ENCODE data around the gene APOL1. TPM values are rescaled to one million over a fixed set of nuclear protein-coding genes. Genes with fewer than 3 reads are reported as not detected.
"Not testable (repeated sequence)": the region's sequence is repeated elsewhere in the genome, so short reads cannot be mapped to it uniquely, and the experiment has no call there.

APOL1 gene
- total RNA-seq, 1 donor from 2014 or later: 26.5 TPM

DNA sequence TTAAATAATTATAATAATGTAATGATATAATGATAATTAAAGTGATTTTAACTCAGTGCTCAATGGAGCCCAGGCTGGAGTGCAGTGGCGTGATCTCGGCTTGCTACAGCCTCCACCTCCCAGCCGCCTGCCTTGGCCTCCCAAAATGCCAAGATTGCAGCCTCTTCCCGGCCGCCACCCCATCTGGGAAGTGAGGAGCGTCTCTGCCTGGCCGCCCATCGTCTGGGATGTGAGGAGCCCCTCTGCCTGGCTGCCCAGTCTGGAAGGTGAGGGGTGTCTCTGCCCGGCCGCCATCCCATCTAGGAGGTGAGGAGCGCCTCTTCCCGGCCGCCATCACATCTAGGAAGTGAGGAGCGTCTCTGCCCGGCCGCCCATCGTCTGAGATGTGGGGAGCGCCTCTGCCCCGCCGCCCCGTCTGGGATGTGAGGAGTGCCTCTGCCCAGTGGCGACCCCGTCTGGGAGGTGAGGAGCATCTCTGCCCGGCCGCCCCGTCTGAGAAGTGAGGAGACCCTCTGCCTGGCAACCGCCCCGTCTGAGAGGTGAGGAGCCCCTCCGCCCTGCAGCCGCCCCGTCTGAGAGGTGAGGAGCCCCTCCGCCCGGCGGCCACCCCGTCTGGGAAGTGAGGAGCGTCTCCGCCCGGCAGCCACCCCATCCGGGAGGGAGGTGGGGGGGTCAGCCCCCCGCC is 37.6 kb downstream of the APOL1 start:
- not testable (repeated sequence) for DNase-seq (ENCODE audit: low read depth, low spot score)

DNA sequence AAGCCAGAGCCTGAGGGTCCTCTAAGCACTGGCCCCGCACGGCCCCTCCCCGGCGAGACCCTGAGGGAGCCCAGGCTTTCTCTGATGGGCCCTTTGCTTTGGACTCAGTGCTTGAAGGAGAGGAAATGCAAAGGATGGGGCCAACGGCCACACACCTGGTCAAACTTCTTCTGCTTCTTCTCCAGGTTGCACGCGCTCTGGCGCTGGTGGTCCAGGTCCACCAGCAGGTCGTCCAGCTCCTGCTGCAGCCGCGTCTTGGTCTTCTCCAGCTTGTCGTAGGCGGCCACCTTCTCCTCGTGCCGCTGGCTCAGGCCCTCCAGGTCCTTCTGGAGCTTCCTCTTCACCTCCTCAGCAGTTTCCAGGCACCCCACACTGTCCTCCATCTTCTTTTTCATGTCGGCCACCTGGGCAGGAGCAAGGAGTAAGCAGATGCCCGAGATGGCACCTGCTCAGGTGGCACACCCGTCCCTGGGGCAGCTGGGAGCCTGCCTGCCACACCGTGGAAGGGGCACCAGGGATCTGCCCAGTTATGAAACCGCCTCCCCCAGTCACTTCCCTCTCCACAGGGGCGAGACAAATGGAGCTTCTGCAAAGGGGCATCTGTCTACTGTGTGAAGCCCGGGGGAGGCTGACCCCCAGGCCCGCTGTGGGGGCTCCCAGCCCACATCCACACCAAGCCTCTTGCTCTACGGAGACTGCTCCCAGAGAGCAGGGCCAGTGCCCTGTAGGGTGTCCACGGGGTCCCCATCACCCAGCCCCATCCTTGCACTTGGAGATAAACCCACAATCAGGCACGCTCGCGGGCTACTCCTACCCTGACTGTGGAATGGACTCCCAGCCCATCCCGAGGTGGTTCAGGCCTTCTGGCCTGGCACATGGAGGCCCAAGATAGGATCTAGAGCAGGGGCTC is 39.2 kb downstream of the APOL1 start:
- DNase-seq (ENCODE audit: low read depth, low spot score): no peak

DNA sequence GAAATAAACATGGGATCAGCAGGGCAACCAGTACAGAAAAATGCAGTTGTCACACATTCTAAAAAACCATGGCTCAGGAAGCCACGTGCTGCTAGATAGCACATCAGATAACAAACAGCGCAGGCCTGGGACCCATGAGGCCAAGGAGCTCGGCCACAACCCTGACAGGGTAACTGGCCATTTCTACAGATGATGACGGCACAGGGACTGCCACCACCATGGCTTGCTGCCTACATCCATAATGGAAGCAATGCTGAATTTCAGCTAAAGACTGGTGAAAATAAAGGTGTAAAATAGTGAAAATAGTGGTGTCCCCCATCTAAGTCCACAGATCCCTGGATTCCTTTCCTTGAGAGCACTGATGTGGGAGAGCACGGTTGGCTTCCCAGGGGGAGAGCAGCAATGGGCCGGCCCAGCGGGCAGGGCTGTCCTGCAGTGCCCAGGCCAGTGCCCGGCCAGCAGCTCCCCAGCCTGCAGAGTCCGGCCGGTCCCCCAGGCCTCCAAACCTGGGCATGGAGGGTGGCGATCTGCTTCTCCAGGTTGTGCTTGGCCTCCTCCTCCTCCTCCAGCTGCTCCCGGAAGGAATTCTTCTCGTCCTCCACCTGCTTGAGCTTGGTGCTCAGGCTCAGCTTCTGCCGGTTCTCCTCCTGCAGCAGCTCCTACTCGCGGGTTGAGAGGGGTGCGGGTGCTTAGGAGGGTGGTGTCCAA is 40.0 kb downstream of the APOL1 start:
- no peak for DNase-seq (ENCODE audit: low read depth, low spot score)

DNA sequence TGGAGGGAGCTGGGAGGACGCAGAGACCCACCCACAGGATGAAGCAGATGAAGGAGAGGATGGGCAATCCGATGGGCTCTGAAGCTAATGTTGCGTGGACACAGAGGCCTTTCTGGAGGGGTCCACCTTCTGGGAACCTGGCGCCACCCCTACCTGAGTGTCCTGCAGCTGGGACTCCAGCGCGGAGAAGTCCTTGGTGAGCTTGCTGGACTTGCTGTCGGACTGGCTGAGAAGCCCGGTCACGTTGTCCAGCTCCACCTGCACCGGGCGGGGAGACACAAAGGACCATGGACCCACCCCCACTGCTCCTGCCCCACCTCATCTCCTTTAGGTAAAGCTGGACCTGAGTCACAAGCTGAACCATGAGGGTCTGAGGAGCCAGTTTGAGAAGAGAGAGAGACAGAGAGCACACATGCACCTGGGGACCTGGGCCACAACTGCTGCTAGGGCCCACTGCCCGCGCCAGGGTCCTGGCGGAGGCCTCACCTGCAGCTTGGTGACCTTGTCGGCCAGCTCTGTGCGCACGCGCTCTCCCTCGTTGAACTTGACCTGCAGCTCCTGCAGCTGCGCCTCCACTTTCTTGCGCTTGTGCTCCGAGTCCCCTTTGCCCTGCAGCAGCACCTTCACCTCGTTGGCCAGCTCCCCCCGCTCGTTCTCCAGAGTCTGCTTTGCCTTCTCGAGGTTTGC is 40.8 kb downstream of the APOL1 start:
- DNase-seq (ENCODE audit: low read depth, low spot score): no peak

DNA sequence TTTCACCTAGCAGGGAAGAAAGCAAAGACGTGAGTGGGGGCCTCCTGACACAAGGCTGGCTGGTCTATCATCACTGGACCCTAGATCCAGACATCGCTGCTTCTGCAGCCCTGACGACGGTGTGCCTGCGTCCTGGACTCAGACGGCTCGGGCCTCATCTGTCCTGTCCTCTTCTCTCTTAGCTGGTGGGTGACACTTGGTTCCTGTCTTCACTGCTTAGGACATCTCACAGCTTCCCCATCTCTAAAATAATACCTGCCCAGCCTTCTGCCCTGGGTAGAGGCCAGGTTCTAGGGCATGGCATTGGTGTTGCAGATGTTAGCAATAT is 41.3 kb downstream of the APOL1 start:
- DNase-seq (ENCODE audit: low read depth, low spot score): no peak

DNA sequence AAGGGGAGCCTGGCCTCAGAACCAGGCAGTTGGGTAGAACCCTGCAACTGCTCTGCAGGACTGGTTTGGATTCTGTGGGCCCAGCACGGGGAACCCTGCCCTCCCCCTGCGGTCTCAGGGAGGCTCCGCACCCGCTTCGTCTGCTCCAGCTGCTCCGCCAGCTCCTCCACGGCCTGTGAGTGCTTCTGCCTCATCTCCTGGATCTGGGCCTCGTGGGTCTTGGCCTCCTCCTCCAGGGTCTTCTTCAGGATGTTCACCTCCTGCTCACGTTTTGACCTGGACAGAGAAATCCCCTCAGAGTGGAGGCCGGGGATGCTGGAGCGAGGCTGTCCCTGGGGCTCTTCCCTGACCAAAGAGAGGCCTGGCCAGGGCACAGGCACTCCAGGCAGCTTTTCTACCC is 41.9 kb downstream of the APOL1 start:
- DNase-seq (ENCODE audit: low read depth, low spot score): no peak

DNA sequence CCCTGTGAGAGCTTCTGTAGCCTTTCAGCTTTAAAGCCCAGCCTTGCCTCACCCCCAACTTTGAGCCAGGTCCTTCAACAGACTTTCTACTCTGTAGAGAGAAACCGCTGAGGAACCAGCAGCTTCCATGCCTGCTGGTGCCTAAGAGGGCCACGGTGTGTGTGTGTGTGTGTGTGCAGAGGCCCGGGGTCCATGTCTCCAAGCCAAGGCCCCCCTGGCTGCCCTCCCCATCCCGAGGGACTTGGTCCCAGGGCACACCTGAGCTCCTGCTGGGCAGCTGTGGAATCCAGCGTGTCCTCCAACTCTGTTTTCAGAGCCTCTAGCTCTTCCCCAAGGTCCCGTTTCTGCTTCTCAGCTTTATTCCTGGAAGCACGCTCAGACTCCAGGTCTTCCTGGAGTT is 42.3 kb downstream of the APOL1 start:
- DNase-seq (ENCODE audit: low read depth, low spot score): no peak

DNA sequence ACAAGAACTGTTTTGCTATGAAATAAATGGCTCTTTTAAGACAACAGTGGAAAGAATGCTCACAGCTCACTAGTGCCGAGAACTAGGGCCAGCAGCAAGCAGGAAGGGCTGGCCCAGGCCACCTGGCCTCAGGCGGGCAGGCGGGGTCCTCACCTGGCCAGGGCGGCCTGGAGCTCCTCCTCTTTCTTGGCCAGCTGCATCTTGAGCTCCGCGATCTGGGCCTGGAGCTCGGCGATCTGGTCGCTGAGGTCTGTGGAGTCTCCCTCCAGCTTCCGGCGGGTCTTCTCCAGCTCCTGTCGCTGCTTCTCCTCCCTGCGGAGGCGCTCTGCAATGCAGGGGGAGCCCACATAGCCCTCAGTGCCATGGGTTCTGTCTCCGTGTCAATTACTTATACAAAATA is 43.8 kb downstream of the APOL1 start:
- no peak for DNase-seq (ENCODE audit: low read depth, low spot score)

DNA sequence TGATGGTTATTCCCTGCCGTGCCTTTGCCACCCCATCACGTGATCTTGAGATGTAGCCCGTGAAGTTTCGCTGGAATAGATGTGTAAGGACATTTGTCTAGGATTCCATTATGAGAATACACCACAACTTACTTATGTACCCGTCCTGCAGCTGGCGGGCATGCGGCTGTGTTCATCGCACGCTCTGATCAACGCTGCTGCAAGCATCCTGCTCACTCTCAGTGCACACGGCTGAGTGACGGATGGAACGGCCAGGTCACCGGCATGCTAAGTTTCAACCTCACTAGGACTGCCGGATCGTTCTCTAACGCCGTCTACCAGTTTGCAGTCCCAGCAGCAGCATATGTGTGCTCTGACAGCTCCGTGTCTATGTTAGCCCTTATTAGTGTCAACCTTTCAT is 44.6 kb downstream of the APOL1 start:
- no peak for DNase-seq (ENCODE audit: low read depth, low spot score)

DNA sequence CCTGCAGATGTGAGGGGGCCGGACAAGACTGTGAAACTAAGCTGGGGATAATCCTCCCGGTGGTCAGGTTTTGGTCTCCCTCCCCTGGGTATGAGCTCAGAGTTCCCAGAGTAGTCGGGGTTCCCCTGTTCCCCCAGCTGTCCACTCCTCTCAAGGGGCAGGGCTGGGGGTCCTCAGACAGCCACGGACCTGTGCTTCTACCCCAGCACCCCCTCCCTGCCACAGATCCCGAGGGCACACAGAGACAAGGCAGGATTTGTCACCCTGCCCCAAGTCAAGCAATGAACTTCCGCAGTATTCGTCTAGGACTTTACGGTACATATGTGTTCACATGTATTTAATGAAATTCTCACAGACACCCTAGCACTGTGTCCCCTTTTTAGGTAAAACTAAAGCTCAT is 45.2 kb downstream of the APOL1 start:
- no peak for DNase-seq (ENCODE audit: low read depth, low spot score)

DNA sequence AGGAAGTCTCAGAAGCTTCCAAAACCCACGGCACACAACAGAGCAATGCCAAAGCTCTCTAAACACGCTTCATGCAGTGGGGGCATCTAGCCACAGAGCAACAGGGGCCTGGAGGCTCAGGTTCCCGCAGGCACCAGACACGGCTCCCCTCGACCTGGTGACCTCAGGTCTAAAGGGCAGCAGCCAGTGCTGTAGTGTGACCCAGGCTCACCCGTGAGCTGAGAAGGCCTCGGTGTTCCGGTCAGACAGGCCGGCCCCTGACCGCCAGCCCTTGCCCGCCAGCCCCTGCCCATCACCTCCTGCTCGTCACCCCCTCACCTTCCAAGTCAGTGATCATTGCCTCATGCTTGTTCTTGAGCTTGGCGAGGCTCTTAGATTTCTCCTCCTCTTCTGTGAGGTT is 45.7 kb downstream of the APOL1 start:
- no peak for DNase-seq (ENCODE audit: low read depth, low spot score)

DNA sequence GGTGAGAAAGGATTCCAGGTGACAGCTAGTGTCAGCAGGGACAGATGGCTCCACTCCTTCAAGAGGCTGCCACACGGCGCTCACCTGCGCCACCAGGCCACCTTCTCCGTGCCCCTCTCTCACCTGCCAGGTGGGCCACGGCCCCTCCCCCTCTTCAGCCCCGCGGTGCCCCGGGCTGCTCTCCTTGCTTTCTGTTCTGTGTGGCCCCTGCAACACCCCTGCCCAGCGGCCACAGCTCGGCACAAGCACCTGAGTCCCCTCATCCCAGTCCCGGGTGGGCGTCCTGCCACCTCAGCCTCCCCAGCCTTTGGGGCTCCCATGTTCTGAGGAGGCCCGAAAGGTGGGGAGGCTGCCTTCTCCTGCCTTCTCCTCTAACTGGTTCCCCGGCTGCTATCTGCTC is 46.4 kb downstream of the APOL1 start:
- no peak for DNase-seq (ENCODE audit: low read depth, low spot score)

DNA sequence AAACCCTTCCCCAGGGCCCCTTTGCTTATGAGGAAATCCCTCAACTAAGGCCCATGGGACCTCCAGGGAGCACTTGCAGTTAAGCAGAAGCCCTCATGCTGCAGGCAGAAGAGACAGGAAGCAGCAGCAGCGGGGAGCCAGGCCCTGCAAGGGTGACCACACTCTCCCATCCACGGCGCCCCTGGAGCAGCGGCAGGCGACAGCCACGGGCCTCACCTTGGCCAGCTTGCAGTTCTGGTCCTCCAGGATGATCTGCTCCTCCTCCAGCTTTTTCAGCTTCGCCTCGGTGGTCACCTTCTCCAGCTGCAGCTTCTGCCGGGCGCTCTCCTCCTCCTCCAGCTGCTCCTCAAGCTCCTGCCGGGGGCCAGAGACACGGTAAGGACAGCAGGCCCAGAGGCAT is 47.0 kb downstream of the APOL1 start:
- DNase-seq (ENCODE audit: low read depth, low spot score): no peak

DNA sequence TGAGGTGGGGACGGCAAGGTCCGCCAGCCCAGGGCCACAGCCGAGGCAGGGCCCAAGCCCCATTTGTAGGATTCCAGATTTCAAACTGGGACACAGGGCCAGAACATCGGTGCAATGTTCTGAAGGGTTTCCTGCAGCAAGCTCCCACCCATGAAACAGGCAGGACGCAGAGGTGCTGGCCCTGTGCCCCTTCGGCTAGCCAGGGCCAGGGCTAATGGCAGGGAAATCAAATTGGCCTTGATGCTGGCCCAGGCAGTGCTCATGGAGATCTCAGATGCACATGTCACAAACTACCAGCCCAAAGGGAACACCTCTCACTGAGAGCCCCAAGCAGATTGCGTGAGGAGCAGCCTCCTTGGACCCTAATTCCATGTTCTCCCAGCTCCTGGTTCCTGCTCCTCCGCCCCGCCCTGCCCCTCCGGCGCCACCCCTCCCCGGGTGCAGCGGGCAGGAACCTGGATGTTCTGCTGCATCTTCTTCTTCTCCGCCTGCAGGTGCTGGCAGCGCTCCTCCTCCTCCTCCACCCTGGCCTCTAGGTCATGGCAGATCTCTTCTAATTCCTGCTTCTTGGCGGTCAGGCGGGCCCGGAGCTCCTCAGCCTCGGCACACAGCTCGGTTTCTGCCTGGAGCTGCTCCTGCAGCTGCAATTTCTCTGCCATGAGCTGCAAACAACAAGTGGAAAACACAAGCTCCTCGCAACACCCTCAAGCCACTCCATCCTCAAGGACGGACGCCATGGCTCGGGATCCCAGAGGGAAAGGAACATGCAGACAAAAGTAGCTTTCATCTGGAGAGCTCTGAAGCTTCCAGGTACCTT is 47.7 kb downstream of the APOL1 start:
- no peak for DNase-seq (ENCODE audit: low read depth, low spot score)

DNA sequence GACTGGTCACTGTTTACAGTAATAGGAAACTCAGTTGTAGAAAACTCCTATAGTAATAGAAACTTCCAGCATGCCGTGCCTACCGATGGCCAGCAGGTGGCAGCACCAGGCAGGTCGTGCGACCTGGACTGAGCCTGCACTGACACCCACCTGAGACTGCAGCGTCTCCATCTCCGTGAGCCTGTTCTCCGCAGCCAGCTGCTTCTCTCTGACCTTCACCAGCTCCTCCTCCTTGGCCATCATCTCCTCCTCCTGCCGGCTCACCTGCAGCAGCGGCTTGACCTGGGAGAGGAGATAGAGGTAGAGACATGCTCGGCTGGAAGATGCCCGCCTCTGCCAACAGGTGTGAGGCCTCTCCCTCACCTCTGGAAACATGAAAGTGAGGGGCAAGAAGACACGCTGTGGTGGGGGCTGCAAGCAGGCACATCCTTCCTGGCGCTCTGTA is 48.5 kb downstream of the APOL1 start:
- DNase-seq (ENCODE audit: low read depth, low spot score): no peak

DNA sequence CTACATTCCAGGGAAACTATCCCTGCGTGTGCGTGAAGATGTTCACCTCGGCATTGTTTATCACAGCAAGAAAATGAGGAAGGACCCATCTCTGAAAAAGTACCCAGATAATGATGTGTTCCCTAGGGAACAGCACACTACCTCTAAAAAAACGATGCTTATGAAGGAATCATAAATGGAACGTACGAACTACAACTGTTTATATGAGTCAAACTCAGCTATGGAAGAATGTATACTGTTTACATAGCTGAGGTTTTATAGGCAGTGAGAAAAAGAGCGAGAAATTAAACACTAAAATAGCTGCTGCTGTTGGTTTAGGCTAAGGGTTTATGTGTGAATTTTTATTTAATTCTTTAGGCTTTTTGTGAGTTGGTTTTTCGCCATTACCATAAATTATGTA is 48.9 kb downstream of the APOL1 start:
- no peak for DNase-seq (ENCODE audit: low read depth, low spot score)

DNA sequence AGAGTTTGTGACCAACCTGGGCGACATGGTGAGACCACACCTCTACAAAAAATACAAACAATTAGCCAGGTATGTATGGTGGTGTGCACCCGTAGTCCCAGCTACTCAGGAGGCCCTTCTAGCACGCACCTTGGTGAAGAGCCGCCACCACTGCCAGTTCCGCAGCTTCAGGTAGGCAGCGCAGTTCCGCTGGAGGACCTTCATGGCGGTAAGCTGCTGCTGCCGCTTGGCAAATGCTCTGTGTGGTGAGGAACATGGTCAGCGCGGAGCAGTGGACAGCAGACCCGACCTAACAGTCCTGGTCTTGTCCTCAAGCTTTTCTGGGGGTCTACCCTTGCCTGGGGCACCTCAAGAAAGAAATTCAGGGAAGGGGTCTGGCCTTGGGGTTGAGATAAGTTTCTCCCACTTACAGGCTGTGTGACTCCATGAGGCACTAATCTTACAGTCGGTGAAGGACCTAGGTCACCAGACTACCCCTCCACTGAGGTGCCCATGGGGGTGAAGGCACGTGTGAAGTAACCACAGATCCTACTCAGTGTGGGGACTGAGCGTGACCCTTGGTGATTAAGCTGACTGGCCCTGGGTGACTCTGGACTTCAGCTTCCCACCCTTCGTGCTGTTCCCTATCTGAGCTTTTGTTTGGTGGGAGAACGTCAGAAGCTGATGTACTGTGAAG is 49.6 kb downstream of the APOL1 start:
- no peak for DNase-seq (ENCODE audit: low read depth, low spot score)

DNA sequence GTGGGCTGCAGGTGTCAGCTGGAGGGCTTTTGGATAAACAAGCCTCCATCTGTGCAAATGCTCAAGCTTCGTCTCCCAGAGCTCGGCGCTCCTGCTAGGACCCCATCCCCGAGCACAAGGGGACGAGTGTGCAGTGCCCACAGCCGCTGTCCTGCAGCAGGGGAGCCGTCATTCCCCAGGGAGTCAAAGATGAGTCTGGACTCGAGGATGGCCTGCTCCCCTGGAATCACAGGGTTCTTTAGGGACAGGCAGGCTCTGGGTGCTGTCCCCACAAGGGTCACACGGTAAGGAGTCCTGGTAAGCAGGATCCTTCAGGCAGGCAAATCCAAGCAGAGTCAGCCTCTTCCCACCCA is 50.2 kb downstream of the APOL1 start:
- DNase-seq (ENCODE audit: low read depth, low spot score): no peak

DNA sequence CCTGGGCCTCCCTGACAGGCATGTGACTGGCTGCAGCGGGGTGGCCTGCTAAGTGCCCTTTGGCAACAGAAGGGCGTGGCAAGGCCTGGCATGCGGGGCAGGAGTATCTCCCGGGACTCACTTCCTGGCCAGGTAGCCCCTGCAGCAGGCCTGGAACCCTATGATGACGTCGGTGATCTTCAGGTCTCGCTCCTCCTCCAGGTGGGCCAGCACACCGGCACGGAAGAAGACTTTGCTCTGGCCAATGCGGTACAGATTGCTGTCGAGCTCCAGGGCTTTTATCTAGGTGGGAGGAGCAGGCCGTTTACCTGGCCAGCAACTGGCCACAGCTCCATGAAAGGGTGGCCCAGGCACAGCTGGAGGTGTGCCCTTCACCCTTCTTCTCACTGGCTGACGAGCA is 50.9 kb downstream of the APOL1 start:
- no peak for DNase-seq (ENCODE audit: low read depth, low spot score)

DNA sequence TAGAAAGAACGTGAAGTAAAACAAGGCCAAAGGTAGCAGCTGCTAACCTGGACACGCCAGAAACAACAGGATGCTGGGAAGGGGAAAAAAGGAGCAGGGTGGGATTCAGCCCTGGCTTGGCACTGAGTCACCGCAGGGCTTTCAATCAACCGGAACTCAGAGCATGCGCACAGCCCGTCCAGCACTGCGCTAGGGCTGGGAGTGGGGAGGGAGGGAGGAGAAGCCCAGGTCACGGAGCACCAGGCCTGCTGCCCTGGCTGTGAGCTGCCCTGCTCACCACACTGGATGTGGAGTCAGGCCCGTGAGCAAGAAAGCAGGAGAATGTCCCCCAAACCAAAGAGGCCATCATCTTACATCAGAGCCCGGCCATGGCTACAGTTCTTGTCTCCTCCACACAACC is 51.5 kb downstream of the APOL1 start:
- DNase-seq (ENCODE audit: low read depth, low spot score): no peak

DNA sequence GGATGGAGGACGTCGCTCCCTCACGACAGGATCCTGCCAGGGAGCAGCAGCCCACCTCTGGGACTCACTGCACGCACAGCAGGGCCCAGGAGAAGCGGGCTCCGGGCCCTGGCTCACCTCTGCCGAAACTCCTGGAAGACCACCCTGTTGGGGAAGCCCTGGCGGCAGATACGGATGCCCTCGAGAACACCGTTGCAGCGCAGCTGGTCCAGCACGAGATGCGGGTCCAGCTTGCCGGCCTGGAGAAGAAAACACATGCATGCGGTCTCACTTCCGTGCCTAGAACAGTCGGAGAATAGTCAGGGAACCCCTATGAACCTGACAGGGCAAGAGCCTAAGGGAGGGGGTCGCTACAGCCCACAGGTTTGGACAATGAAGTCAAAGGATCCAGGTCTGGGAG is 52.9 kb downstream of the APOL1 start:
- DNase-seq (ENCODE audit: low read depth, low spot score): no peak
